NCI-H526 (cell line): ENCODE measurements around the gene MRPL49.

ENCODE experiments used
- DNase-seq, 2 experiments: peaks; one replicate each; lab custom pipeline; 2025; lab: John Stamatoyannopoulos, UW

The MRPL49 gene

DNA sequence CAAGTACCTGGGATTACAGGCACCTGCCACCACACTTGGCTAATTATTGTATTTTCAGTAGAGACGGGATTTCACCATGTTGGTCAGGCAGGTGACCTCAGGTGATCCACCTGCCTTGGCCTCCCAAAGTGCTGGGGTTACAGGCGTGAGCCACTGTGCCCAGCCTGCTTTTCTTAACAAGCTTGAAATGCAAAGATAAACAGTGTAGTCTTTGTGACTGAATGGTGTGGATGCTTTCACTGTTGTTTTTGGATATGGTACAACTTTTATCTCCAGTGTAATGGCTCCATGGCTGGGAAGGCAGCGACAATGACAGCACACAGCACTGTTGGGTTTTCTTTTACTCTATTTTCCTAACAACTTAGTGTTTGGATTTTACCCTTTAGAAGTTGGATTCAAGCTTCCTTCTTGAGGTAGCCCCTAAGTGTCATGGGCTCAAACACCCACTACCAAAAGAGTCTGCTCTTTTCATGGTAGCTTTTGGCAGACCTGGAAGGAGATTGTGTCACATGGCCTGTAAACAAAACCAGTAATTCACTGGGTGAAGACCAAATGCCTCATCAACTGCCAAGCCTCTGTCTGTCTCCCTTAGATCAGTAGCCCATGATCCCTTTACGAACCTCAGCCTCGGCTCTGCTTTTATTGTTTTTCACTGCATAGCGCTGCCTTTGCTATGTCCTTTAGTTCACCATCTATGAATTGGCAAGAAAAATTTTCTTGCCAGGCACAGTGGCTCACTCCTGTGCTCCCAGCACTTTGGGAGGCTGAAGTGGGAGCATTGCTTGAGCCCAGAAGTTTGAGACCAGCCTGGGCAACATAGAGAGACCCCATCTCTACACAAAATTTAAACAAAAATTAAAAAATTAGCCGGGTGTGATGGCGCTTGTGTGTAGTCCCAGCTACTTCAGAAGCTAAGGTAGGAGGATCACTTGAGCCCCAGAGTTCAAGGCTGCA lies 19.7 kb upstream of the MRPL49 start:
- no peak for DNase-seq

DNA sequence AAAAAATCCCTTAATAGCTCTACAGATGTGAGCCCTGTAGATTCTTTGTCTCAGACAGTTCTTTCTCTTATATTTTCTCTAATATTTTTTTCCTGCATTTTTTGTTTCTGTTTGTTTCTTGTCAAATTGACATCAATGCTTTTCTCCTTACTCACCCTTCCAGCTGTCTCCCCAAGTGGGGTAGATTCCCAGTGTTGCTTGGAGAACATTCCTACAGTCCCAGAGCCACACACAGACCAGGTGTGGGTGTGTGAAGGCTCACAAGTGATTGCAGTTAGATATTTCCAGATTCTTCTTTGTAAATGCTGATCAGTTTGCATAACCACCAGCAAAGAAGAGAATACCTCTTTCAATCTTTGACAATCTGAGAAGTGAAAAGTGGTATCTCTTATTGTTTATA lies 18.6 kb upstream of the MRPL49 start:
- no peak for DNase-seq

DNA sequence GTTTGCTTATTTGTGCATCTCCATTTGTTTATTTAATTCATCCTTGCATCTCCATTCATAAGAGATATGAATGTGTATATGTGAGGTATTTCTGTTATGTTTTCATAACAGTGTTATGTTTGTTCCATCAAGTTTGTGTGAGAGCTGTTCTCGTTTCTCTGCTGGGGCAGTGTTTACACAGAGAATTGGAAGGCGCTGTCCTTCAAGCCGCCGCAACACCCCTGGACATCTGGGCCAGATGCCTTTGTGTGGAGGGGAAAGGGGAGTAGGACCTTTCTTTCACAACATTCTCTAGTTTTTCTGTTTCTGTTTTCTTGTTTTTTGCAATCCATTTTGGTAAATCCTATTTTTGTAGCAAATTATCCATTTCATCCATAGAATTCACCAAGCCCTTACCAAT lies 17.5 kb upstream of the MRPL49 start:
- no peak for DNase-seq

DNA sequence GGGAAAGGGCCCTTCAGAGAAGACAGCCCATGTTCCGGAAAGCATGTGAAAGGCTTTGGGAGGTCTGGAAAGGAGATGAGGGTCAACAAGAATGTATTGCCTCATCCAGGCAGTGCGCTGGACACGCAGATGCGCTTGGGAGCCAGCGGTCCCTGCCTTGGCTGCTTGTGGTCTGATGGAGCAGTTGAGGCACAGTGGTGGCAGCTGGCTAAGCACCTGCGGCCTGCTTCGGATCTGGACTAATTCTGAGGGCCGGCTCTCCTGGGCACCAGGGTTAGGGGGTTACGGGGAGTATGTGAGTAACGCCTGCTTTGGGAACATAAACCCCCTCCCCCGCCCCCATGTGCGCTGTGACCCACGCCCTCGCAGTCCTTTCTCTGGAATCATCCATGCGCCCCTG lies 15.0 kb upstream of the MRPL49 start:
- no peak for DNase-seq

DNA sequence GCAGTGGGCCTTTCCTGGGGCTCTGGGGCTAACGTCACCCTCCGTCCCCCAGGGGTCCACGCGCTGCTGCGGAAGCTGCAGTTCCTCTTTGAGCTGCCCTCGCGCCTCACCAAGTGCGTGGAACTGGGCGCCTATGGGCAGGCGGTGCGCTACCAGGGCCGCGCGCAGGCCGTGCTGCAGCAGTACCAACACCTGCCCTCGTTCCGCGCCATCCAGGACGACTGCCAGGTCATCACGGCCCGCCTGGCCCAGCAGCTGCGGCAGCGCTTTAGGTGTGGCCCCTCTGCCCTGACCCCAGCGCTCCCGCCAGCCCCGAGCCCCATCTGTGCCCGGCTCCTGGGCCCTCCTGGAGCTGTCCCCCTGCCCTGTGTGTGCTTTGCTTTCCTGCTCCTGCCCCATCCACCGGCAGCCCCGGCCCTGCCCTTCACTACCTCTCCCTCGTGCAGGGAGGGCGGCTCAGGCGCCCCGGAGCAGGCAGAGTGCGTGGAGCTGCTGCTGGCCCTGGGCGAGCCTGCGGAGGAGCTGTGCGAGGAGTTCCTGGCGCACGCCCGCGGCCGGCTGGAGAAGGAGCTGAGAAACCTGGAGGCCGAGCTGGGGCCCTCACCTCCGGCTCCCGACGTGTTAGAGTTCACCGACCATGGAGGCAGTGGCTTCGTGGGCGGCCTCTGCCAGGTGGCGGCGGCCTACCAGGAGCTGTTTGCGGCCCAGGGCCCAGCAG lies 14.2 kb upstream of the MRPL49 start:
- no peak for DNase-seq

DNA sequence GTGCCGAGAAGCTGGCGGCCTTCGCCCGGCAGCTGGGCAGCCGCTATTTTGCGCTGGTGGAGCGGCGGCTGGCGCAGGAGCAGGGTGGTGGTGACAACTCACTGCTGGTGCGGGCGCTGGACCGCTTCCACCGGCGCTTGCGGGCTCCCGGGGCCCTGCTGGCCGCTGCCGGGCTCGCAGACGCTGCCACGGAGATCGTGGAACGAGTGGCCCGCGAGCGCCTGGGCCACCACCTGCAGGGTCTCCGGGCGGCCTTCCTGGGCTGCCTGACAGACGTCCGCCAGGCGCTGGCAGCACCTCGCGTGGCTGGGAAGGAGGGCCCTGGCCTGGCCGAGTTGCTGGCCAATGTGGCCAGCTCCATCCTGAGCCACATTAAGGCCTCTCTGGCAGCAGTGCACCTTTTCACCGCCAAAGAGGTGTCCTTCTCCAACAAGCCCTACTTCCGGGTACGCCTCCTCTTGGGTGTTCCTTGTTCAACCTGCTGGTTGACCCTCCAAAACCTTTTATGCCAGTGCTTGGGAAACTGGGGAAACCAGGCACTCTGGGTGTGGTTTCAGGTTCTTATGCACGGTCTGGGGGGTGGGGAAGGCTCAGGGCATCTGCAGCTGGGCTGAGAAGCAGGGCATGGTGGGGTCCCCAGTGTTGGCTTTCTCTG lies 13.5 kb upstream of the MRPL49 start:
- no peak for DNase-seq

DNA sequence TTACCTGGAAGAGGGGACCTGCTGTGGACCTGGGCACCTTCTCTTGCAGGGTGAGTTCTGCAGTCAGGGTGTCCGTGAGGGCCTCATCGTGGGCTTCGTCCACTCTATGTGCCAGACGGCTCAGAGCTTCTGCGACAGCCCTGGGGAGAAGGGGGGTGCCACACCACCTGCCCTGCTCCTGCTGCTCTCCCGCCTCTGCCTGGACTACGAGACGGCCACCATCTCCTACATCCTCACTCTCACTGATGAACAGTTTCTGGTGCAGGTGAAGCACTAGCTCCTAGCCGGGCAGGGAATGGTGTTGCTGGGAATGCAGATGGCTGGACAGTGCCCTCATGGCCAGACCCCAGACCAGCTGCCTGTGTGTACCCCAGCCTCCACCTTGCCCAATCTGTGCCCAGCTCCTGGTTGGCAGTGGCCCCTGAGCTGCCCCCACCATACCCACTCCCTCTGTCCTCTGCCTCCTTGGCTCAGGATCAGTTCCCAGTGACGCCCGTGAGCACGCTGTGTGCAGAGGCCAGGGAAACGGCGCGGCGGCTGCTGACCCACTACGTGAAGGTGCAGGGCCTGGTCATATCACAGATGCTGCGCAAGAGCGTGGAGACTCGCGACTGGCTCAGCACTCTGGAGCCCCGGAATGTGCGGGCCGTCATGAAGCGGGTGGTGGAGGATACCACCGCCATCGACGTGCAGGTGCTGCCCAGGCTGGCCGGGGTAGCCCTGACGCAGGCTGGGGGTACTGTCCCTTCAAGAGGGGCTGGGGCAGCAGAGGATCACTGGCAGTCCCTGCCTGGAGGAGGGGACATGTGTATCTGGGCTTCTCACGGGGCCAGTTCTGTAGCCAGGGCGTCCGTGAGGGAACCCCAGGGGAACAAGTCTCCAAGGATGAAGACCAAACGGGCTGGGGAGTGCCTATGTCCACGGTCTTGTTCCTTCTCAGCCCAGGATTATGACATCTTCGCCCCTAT lies 12.6 kb upstream of the MRPL49 start:
- no peak for DNase-seq

DNA sequence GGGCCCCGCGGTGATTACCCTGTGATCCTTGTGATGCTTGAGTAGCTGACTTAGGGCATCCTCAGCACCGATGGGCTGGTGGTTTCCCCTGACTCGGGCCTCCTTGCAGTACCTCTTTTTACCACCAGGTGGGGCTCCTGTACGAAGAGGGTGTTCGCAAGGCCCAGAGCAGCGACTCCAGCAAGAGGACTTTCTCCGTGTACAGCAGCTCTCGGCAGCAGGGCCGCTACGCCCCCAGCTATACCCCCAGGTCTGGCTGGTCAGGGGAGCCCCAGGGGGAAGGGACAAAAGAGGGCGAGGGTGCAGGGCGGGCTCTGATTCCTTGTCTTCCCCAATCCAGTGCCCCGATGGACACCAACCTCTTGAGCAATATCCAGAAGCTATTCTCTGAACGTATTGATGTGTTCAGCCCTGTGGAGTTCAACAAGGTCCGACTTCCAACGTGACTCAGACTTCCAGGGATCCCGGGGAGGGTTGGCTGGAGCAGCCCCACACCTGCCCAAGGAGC lies 11.7 kb upstream of the MRPL49 start:
- peak; percentile 73 to 92 for DNase-seq

DNA sequence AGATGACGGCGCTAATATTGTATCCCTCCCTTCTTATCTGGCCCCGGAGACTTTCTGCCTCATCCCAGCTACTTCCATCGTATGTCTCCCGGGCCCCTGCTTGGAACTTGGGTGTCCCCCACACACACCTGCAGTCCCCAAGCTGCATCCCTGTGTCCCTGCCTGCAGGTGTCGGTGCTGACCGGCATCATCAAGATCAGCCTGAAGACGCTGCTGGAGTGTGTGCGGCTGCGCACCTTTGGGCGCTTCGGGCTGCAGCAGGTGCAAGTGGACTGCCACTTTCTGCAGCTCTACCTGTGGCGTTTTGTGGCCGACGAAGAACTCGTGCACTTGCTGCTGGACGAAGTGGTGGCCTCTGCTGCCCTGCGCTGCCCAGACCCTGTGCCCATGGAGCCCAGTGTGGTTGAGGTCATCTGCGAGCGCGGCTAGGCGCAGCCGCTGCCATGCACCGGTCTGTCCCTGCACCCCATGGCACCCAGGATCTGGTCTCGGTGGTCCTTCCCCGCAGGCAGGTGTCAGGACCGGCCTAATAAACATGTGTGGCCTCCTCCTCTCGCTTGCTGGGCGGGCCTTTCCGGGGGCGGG lies 10.9 kb upstream of the MRPL49 start:
- DNase-seq: no peak

DNA sequence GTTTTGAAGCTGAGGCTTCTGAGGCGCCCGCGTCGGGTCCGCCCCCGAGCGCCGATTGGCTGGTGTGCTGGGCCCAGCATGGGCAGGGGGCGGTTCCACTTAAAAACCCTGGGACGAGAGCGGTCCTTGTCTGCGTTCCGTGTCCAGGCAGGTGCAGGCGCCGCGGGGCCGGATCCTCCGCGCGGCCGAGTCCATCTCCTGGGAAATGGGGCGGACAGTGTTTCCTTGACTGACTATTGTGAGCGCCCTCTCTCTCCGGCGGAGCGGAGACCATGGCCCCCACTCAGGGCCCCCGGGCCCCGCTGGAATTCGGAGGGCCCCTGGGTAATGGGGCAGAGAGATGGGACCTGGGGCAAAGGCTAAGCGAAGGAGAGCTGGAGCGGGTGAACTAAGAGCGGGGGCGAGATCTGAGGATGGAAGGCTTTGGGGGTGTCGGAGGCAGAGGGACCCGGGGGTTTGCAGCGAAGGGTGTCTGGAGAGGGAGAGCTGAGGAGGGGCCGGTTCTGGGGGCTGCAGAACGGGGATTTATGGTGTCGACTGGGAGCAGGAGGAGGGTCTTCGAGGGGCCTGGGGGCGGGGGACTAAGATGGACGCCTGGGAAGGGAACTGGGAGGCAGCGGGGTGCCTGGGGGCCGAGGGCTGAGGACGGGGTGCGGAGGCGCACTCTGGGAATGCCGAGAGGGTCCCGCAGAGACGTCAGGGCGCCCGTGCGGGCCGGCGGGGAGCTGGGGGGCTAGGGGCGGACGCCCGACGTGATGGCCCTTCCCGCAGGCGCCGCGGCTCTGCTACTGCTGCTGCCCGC lies 10.2 kb upstream of the MRPL49 start, which contains the start of gene TM7SF2:
TSS of gene TM7SF2 (plus strand) at position 129 of the 802 bp plus-strand sequence. CDS start at position 273, 144 bp downstream.
- peak; percentile 94 to 99 for DNase-seq

DNA sequence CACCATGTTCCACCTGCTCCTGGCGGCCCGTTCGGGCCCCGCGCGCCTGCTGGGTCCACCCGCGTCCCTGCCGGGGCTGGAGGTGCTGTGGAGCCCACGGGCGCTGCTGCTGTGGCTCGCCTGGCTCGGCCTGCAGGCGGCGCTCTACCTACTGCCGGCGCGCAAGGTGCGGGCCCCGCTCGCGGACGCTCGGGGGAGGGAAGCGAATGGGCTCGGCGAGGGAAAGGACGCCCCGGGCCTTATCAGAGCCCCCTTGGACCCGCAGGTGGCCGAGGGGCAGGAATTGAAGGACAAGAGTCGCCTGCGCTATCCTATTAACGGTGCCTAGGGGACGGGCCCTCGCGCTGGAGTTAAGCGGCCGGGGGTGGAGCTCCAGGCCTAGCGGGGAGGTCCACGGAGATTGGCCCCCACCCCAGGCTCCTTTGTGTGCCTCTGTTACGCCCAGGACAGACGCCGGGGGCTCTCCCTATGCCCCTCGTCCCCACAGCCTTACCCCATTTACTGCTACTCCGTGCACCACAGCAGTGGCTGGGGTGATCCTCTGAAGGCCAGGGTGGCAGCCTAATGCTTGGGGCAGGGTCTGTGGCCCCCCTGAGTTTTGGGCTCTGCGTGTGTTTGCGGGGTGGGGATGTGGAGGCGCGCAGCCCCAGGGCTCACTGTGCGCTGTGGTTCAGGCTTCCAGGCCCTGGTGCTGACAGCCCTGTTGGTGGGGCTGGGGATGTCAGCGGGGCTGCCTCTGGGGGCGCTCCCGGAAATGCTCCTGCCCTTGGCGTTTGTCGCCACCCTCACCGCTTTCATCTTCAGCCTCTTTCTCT lies 9.4 kb upstream of the MRPL49 start:
- DNase-seq: peak in 1 of 2 experiments; percentile 85

DNA sequence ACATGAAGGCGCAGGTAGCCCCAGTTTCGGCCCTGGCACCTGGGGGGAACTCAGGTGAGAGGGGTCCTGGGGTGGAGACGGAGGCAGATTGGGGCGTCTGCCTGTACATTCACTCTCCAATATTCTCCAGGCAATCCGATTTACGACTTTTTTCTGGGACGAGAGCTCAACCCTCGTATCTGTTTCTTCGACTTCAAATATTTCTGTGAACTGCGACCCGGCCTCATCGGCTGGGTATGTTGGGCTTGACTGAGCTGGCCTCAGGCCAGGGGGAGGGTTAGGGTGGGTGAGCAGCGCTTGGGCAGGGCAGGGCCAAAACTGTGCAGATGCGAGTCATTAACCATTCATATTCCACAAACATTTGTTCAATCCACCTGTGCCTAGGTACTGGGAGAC lies 8.8 kb upstream of the MRPL49 start:
- DNase-seq: peak in 1 of 2 experiments; percentile 55

DNA sequence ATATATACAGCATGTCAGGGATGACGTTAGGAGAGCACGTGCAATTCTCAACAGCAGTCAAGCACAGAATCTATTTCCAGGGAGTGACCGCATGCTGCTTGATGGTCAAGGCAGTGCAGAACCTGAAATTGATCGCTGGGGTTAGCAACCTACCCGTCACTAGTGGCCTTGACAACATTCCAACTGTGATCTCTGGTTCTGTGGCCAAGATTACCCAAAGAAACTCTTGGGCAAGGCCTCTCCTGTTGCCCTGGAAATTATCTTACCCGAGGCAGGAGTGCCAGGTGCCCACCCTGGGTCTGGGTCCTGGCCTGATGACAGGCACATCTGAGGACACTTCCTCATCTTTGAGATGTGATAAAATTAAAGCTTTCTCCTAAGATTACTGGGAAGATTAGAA lies 8.3 kb upstream of the MRPL49 start:
- no peak for DNase-seq

DNA sequence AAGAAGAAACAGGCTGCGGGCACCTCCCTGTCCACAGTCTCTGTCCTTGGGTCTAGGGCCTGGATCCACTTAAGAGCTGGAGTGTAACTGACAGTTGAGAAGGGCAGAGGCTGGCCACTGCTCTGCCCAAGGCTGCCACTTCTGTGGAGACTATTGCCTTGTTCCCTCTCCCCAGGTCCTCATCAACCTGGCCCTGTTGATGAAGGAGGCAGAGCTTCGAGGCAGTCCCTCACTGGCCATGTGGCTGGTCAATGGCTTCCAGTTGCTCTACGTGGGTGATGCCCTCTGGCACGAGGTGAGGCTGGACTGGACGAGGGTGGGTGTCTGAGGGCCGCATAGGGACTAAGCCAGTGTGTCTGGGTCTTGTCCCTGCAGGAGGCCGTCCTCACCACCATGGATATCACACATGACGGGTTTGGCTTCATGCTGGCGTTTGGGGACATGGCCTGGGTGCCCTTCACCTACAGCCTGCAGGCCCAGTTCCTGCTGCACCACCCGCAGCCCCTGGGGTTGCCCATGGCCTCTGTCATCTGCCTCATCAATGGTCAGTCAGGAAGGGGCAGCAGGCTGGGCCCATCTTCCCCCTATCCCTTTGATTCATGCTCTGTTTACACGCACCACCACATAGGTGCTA lies 7.5 kb upstream of the MRPL49 start:
- no peak for DNase-seq

DNA sequence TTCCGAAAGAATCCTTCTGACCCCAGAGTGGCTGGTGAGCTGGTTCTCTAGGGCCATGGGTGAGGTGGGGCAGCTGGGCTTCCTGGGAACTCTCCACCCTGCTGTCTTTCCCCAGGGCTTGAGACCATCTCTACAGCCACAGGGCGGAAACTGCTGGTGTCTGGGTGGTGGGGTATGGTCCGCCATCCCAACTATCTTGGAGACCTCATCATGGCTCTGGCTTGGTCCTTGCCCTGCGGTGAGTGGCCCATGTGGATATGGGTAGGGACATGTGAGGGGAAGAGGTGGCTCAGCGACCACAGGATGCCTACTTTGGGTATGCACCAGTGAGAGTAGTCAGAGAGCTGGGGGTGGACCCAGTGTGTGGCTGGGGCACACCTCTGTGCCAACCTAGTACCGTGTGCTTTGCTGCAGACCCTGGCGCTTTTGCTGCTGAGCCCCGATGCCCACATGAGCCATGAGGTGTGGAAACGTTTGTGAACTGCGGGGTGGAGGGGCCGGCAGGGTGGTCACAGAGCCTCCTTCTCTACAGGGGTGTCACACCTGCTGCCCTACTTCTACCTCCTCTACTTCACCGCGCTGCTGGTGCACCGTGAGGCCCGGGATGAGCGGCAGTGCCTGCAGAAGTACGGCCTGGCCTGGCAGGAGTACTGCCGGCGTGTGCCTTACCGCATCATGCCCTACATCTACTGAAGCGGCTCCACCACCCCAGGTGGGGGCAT lies 6.6 kb upstream of the MRPL49 start:
- no peak for DNase-seq

DNA sequence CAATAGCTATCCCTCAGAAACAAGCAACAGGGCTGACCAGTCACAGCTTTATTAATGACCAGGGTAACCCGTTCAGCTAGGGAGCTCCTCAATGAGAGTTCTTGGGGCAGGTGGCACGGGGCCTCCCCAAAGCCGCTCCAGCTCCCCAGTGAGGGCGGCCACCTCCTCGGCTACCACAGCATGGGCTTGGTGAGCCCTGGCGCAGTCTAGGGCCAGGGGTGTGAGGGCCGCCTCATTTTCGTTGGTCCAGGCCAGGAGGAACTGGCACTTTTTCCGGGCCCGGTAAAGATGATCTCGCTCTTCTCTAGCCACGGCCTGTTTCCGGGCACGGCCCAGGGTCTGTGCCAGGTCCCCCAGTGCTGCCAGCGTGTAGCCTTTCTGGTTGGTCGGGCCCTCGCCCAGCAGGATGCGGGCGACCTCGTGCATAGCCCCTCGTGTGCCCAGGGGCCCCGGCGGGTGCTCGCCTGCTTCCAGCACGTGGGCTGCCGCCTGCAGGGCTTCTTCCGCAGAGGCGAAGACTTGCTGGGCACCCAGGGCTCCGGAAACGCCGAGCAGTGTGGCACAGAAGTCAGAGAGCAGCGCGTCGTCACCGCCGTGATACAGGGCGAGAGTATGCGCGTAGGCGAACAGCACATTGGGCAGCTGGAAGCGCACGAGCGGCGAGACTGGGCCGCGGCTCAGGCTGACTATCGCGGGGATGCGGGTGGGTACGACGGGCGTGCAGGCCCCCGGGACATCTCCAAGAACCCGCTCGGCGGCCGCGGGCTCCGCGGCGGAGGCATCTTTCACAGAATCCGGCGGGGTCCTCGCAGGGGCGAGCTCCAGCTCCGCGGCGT lies 5.5 kb upstream of the MRPL49 start:
- DNase-seq: peak in 1 of 2 experiments; percentile 66
